Measurements from ENCODE around the gene GALNT18. TPM values are rescaled to one million over a fixed set of nuclear protein-coding genes. Genes with fewer than 3 reads are reported as not detected.

The GALNT18 gene
- total RNA-seq, 1 experiment from 2014 or later: 1.7 TPM

DNA sequence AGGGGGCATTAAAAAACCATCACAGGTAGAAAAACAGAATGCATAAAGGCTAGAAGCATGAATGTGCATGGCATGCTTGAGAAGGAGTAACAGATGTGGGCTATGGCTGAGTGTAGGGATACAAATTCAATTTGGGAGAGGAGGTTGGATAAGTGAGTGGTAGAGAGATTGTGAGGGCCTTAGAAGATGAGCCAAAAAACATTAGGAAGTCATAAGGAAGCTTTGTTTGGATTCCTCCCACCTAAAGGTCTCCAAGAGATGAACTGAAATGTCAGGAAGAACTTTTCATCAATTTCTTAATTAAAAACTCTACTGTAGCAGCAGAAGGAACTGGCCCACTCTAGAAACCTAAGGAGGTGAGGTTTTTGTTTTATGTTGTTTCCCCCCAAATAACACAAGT lies 227.6 kb downstream of the GALNT18 start:
- TF ChIP-seq, protein P1, sequence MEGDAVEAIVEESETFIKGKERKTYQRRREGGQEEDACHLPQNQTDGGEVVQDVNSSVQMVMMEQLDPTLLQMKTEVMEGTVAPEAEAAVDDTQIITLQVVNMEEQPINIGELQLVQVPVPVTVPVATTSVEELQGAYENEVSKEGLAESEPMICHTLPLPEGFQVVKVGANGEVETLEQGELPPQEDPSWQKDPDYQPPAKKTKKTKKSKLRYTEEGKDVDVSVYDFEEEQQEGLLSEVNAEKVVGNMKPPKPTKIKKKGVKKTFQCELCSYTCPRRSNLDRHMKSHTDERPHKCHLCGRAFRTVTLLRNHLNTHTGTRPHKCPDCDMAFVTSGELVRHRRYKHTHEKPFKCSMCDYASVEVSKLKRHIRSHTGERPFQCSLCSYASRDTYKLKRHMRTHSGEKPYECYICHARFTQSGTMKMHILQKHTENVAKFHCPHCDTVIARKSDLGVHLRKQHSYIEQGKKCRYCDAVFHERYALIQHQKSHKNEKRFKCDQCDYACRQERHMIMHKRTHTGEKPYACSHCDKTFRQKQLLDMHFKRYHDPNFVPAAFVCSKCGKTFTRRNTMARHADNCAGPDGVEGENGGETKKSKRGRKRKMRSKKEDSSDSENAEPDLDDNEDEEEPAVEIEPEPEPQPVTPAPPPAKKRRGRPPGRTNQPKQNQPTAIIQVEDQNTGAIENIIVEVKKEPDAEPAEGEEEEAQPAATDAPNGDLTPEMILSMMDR (conservative IDR thresholded peaks at IDR 0.05): no peak
- Histone ChIP-seq H4K8ac (replicated peaks; ENCODE audit: insufficient read length, low read depth, low read length) (no peak overlapping the region), H2AFZ (ENCODE audit: low read length) (no peak overlapping the region), H3T11ph (ENCODE audit: low read length) (no peak overlapping the region), H4K20me1 (ENCODE audit: control insufficient read depth, insufficient read depth, insufficient read length) (no peaks in the 10 kb centered on the region), H2BK5ac (ENCODE audit: insufficient read length, low read length) (no peak overlapping the region), H3K23me2 (ENCODE audit: insufficient read length, low read depth, low read length, poor library complexity, severe bottlenecking) (no peaks in the 10 kb centered on the region), H3K79me1 (ENCODE audit: insufficient read depth, low read depth, low read length, poor library complexity, severe bottlenecking) (no peaks in the 10 kb centered on the region), H3K79me2 (ENCODE audit: insufficient read depth, low read length) (no peaks in the 10 kb centered on the region), H3K56ac (ENCODE audit: insufficient read length, low read depth, low read length) (no peak overlapping the region), H3K18ac (ENCODE audit: insufficient read length, low read depth, low read length) (no peak overlapping the region), H3K9me3 (ENCODE audit: control insufficient read depth, low read depth, low read length) (no peaks in the 10 kb centered on the region), H3K27me3 (ENCODE audit: insufficient read depth, low read length) (no peaks in the 10 kb centered on the region), H2BK15ac (ENCODE audit: low read depth, low read length) (no peak overlapping the region), H2BK20ac (ENCODE audit: low read depth, low read length, poor library complexity, severe bottlenecking) (no peak overlapping the region), H2BK120ac (ENCODE audit: low read depth, low read length, poor library complexity, severe bottlenecking) (no peak overlapping the region), H3K9ac (ENCODE audit: extremely low read depth, insufficient read length, low read length) (no peak overlapping the region), H3K27ac (ENCODE audit: insufficient read length, low read depth, low read length) (no peak overlapping the region), H3K4ac (ENCODE audit: low read depth, low read length) (no peak overlapping the region), H3K4me2 (ENCODE audit: insufficient read depth, insufficient read length, low read length) (no peak overlapping the region), H2AK5ac (ENCODE audit: insufficient read length, low read length) (no peak overlapping the region), H4K91ac (ENCODE audit: insufficient read length, low read depth, low read length) (no peak overlapping the region), H3K4me1 (ENCODE audit: insufficient read depth, low read length) (no peaks in the 10 kb centered on the region; the same call in 1 of the 2 replicates), H3K23ac (ENCODE audit: insufficient read length, low read depth, low read length) (no peak overlapping the region), H3K14ac (ENCODE audit: insufficient read depth, low read length) (no peak overlapping the region), H2BK12ac (ENCODE audit: insufficient read length, low read depth, low read length) (no peak overlapping the region), H4K5ac (ENCODE audit: insufficient read length, low read depth, low read length) (no peak overlapping the region)
- Mint-ChIP-seq H3K27me3 (ENCODE audit: low read depth) (peaks cover 8% of the 10 kb centered on the region), H3K4me1 (peaks cover 6 to 12% of the 10 kb centered on the region in 2 experiments), H3K36me3 (ENCODE audit: insufficient read depth in 1 of 3, low read depth in 3 of 3) (no peaks in the 10 kb centered on the region), H3K27ac (no peak overlapping the region), H3K4me3 (no peak overlapping the region), H3K9me3 (no peaks in the 10 kb centered on the region)
- DNase-seq: no peak
